ENCODE data around the gene ADAMTS7.
"Not testable (repeated sequence)": the region's sequence is repeated elsewhere in the genome, so short reads cannot be mapped to it uniquely, and the experiment has no call there.

The ADAMTS7 gene

DNA sequence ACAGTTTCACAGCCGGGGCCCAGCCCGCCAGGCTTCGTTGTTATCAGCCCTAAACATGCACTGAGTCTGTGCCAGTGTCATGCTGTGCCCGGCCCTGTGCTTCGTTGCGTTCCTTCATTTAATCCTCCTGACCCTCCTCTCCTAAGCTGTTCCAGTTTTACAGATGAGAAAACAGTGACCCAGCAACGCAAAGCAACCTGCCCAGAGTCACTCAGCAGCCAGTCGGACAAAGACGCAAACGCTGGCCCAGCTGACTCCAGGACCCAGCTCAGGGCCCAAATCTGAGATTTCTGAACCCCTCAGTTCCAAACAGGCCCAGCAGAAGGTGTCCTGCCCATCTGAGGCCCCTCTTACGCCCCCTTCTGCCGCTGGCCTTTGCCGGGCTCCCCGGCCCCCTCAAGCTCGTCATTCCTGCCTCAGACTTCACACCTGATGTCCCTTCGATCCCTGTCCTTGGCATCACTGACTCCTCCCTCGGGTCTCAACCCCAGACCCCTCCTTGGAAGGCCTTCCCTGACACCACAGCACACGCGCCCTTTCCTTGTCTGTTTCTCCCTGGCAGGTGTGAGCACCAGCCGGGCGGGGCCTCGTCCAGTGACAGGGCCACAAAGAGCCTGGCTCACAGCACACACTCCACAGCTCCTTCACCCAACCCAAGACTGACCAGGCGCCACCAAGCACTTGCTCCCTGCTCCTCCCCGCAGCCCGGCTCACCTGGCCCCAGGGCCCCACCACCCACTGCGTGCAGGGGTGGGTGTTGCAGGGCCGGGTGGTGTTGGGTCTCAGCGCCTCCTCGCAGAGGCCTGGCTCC lies 48.1 kb downstream of the ADAMTS7 start:
- no peak for DNase-seq

- not testable (repeated sequence) for DNase-seq
These were observed 48.8 kb downstream of the ADAMTS7 start for GRCh38 chr15:78762386-78762961.

GRCh38 chr15:78761891-78762385 lies 49.3 kb downstream of the ADAMTS7 start:
- no peak for DNase-seq

GRCh38 chr15:78761475-78761874 lies 49.8 kb downstream of the ADAMTS7 start:
- not testable (repeated sequence) for DNase-seq

DNA sequence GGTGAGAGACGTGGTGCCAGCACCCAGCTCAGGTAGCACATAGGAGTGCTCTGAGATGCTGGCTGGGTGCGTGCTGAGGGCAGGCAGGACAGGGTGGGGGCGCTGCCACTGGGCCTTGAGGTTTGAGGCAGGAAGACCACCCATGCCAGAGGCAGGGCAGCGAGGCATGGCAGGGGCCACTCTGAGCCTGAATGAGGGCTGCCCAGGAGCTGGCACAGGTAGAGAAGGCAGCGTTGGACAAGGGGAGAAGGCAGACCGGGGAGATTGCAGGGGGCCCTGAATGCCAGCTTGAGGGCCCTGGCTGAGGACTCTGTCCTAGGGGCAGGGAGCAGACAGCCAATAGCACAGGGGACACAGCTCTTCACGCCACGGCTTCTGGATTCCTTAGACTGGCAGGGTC lies 50.2 kb downstream of the ADAMTS7 start:
- DNase-seq: no peak

DNA sequence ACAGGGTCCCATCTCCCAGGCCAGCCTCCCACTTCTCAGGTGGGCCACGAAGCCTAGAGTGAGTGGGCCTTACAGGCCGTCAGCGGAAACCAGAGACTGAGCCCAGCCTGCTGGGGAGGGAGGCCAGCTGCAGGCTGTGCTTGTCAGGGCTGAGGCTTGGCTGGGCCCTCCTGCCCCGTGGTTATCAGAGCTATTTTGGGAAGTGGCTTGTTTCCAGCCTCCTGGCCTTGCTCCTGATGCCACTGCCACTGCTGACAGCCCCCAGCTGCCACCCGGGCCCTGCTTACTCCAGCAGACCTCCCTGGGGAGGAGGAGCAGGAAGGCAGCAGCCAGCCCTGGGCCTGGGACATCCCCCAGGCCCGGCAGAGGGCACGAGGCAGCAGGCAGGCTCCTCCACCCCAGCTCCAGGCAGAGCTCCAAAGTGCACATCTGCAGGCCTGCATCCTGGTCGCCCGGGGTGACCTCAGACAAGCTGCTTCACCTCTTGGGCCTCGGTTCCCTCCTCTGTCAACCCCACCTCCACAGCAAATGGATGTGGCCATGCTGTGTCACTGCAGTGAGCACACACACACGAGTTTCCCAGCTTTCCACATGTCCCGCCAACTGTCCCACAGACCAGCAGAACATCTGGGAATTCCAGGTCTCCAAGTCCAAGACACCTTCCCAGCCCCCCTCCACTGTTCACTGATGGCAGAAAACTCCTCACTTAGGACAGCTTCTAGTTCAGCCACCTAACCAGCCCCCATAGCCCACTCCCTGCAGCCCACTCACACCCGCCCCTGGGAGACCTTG lies 51.0 kb downstream of the ADAMTS7 start:
- DNase-seq: not testable (repeated sequence)

DNA sequence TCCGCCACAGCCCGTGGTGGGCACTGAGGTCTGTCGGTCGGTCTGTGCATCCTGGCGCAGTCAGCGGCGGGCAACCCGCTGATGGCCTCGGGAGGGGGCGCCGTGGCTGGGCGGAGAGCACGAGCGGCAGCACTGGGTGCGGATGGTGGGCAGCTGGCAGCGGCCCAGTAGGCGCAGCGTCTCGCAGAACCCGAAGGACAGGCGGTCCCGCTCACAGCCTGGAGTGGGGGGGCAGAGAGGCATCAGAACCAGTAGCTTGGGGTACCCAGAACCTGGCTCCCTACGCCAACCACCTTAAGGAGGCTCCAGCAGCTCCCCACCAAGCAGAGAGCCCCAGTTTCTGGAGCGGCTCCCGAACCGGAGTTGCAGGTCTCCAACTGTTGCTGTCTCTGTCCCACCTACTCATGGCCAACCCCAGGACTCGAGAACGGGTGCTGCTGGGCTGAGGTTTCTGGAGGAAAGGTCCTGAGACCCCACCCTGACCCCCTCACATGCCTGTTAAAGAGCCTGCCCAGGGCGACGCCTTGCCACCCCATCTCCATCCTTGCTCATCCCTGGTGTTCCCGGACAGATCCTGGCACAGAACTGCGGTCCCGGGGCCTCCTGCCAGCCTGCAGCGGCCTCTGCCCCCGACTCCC lies 51.8 kb downstream of the ADAMTS7 start:
- DNase-seq: not testable (repeated sequence)

DNA sequence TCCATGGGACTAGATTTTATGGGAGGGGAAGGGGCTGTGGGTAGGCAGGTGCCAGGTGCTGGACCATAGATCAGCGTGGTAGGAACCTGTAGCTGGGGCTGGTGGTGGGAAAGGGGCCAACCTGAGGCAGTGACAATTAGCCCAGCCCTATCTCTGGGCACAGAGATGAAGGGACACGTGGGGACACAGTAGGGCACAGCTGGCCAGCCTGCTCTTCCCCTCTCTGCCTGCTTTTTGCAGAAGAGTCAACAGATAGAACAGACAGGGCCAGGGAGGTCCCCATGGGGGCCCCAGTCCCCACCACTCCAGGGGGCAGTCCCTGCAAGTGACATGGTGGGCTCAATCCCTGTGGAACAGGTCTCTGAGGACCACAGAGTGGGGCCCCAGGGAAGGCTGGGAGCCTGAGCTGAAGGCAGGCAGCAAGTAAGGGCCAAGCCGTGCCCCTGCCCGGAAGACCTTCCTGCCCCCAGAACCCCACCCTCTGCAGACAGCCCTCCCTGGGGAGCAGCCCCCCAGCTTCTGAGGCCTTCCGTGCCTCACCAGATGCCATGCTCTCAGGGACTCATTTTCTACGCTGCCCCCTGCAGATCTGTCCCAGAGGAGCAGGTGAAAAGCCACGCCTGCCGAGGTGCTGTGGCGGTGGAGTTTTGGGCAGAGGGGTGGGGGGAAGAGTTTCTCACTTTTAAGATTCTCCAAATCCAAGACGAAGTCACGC lies 52.6 kb downstream of the ADAMTS7 start:
- not testable (repeated sequence) for DNase-seq

DNA sequence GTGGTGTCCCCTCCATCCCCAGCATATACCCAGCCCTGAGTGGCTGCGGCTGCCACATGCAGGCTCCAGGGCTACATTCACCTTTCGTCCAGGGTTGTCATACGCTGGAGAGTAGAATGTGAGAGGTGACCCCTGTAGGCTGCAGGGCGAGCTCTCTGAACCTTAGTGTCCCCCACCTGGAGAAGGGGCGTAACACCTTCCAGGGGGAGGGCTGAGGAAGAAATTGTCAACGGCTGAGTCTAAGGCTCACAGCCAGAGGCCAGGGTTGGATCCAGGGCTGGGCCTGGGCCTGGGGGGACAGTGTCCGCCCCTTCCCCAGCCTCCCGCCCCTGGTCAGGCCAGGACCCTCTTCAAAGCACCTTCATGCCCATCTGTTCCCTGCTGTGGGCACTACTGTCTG lies 53.2 kb downstream of the ADAMTS7 start:
- DNase-seq: not testable (repeated sequence)

DNA sequence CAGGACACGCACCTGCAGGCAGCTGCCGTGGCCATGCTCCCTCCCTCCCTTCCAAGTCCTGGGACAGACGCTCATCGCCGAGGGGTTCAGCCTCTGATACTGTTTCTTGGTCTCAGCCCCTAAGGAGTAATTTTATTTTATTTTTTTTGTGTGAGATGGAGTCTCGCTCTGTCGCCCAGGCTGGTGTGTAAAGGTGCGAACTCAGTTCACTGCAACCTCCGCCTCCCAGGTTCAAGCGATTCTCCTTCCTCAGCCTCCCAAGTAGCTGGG lies 53.7 kb downstream of the ADAMTS7 start:
- no peak for DNase-seq

DNA sequence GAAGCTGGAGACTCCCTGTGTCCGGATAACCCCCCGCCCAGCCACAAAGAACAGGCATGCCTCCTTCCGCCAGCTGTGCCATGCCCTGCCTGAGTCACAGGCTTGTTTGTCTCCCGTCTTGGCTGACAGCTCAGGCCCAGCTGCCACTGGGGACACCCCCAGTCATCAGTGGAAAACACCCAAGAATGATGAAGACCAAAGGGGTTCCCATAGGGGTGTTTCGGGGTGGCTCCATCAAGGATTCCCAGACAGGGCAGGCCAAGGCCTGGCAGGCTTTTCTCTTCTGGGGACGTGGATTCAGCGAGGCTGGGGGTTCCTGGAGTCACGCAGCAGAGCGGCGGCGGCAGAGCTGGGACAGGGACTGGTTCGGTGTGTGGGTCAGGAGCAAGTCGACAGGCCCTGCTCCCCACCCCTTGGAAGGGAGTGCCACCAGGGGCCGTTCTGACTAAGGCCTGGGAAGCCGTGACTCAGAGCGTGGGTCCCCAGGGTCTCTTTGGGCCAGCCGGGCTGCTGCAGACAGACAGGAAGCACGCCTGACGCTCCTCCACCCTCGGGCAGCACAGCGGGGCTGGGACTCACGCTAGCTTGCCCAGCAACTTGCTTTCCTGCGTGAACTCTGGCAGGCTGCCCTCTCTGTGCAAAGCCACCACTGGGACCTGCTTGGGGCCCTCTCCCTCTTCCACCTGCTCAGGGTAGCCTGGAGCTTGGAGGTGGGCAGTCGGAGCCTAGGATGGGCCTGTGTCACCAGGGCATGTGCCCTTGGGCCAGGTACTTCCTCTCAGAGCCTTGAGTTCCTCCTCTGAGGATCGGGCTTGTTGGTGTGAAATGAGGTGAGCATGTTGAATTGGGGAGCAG lies 54.3 kb downstream of the ADAMTS7 start:
- peak in 1 of 2 experiments; percentile 47 for DNase-seq

DNA sequence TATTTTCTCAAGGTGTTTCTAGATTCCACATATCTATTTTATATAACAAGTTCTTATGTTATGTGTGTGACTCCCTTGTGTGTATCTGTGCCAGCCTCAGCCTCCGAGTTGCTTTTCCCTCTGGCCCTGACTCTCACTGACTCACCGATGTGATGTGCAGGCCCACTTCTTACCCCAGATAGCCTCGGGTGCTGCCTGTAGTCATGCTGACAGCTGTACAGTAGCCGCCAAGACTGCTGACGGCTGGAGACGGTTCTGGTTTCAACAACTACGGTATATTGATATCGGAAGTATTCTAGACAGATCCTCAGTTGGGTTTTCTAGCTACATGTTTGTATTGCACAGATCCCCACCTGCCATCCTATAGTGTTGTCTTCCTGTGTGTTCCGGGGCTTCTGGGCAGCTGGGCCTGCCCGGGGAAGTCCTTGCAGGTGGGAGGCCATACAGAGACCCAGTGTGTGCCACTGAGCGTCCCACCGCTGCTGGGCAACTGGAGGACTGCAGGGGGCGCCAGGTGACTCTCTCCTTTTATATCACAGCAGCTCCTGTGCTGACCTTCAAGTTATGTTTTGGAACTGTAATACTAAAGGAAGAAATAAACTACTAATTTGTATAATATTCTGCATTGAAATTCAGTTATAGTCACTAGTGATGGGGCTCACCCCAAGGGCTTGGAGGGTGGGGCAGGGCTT lies 55.2 kb downstream of the ADAMTS7 start:
- peak; percentile 78 to 83 for DNase-seq

GRCh38 chr15:78754637-78755280 lies 56.5 kb downstream of the ADAMTS7 start:
- DNase-seq: not testable (repeated sequence)

- DNase-seq: not testable (repeated sequence)
These were observed 57.3 kb downstream of the ADAMTS7 start for GRCh38 chr15:78753751-78754535.

DNA sequence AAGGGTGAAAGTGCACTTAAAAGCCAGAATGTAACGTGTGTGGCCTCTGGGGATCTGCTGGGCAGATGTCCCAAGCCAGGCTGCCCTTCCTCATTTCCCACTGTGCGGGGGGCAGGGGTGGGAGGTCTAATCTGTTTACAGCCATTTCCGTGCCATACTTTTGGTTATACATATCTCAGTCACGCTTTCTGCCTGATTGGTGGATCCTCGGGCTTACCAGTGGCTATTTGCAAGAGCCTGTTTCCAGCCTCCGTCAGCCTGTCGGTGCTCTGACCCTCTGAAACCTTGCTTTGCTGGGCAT lies 58.0 kb downstream of the ADAMTS7 start:
- DNase-seq: not testable (repeated sequence)

- DNase-seq: no peak
These were observed 58.5 kb downstream of the ADAMTS7 start for GRCh38 chr15:78752492-78753358.

DNA sequence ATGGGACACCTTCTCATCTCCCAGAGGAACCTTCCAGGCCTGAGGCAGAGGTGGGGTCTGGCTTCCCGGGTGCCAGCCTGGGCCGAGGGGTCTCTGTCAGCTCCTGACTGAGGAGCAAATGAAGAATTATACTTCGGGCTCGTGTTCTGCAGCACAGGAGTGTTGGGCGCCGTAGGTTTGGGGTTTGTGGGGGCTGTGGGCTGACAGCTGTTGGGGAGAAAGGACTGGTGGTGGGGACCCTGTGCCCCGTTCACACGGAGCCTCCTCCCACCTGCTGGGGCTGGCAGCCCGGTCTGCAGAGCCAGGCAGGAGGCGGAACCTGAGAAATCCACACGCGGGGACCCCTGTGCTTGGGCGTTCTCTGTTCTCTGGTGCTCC lies 59.7 kb downstream of the ADAMTS7 start:
- DNase-seq: no peak

GRCh38 chr15:78750974-78751601 lies 60.2 kb downstream of the ADAMTS7 start:
- DNase-seq: peak; percentile 70 to 86

All from SHP77 (cell line).